Stomach (tissue), 9 donors: ENCODE data around the gene CACNA1G. TPM values are rescaled to one million over a fixed set of nuclear protein-coding genes. Genes with fewer than 3 reads are reported as not detected.

ENCODE experiments used
- DNase-seq, 2 donors: peaks; one replicate each; pipeline versions ENCODE4 v3.0.0 to v3.0.0-alpha.2; 2013 to 2019
- H3K27ac ChIP-seq, 5 donors: fragments of 200-600 bp in 4 of 5; sonication (generic) in 4 of 5; one replicate each; pipeline ENCODE4 v1.5.1; 2013 to 2019; ENCODE audit warnings: mild to moderate bottlenecking in 1 of 5, moderate library complexity in 1 of 5
- H3K27me3 ChIP-seq, 3 donors: fragments of 200-600 bp; sonication (generic); one replicate each; pipeline ENCODE4 v1.5.1; 2017 to 2019; ENCODE audit warnings: mixed run types in 1 of 3
- H3K36me3 ChIP-seq, 4 donors: fragments of 200-600 bp; sonication (generic); 1 replicate in 3 of 4; 2 replicates in 1 of 4; pipeline ENCODE4 v1.5.1; 2016 to 2019
- H3K4me1 ChIP-seq, 4 donors: fragments of 200-600 bp; sonication (generic); one replicate each; pipeline ENCODE4 v1.5.1; 2016 to 2019
- H3K4me3 ChIP-seq, 4 donors: fragments of 200-600 bp; sonication (generic) in 3 of 4; one replicate each; pipeline ENCODE4 v1.5.1; 2016 to 2019; ENCODE audit warnings: mild to moderate bottlenecking in 1 of 4
- H3K9me3 ChIP-seq, 4 donors: fragments of 200-600 bp; sonication (generic); one replicate each; pipeline ENCODE4 v1.5.1; 2016 to 2019
- EP300 ChIP-seq: sonication (generic); formaldehyde crosslinking; IDR thresholded peaks from one replicate; pipeline ENCODE4 v1.6.1; 2017; ENCODE audit warnings: antibody characterized with exemption
- POLR2A ChIP-seq, 4 donors: fragments of 450-650 bp; IDR thresholded peaks; one replicate each; pipeline ENCODE4 v1.6.1; 2016; ENCODE audit warnings: antibody characterized with exemption in 4 of 4, control low read depth in 2 of 4, mild to moderate bottlenecking in 1 of 4, moderate library complexity in 1 of 4
- POLR2AphosphoS5 ChIP-seq, 3 donors: sonication (generic); formaldehyde crosslinking; IDR thresholded peaks; one replicate each; pipeline ENCODE4 v1.6.1; 2016; ENCODE audit warnings: antibody characterized with exemption in 3 of 3
- WGBS, 5 donors: extraction: QIAGEN DNeasy Blood & Tissue Kit in 3 of 5; methylation state at CpG; one replicate each; pipeline versions ENCODE4 v1.1.5 to v1.1.7; 2013 to 2018; 5-methylcytosine and 5-hydroxymethylcytosine counted together
- intact Hi-C: fragments of 100-400 bp; cut with DNase I; formaldehyde crosslinking; loops from one replicate; pipeline ENCODE4 v1.15.1; 2023; ENCODE audit warnings: low total_unique reads
- polyA plus RNA-seq, 3 donors: library from polyadenylated mRNA; stranded (reverse); fragments of 200-250 nt; gene quantifications; one replicate each; pipeline ENCODE4 v1.2.3, GENCODE V29; 2013
- total RNA-seq, 5 donors: library from RNA; depleted of rRNA; stranded (reverse); fragments of >200 nt; gene quantifications; one replicate each; pipeline versions ENCODE4 v1.1.0 to v1.2.3, GENCODE V29; 2014 to 2016
- TF ChIP-seq, protein P1 (sequence below), 7 experiments: fragments of 450-650 bp in 4 of 7; fragments of 200-600 bp in 3 of 7; sonication (generic) in 3 of 7; IDR thresholded peaks; one replicate each; pipeline ENCODE4 v1.5.1; 2016 to 2019; ENCODE audit warnings: antibody characterized with exemption in 7 of 7, control low read depth in 2 of 7, mild to moderate bottlenecking in 1 of 7
- donor health status: healthy with polysubstance abuse.
- donor health status: Bipolar disorder and iron deficiency.
- donor health status: healthy.

Gene CACNA1G
- total and polyA plus RNA-seq, 8 donors = 0.06 to 3.7 (median 1.1) TPM; not detected in 4

DNA sequence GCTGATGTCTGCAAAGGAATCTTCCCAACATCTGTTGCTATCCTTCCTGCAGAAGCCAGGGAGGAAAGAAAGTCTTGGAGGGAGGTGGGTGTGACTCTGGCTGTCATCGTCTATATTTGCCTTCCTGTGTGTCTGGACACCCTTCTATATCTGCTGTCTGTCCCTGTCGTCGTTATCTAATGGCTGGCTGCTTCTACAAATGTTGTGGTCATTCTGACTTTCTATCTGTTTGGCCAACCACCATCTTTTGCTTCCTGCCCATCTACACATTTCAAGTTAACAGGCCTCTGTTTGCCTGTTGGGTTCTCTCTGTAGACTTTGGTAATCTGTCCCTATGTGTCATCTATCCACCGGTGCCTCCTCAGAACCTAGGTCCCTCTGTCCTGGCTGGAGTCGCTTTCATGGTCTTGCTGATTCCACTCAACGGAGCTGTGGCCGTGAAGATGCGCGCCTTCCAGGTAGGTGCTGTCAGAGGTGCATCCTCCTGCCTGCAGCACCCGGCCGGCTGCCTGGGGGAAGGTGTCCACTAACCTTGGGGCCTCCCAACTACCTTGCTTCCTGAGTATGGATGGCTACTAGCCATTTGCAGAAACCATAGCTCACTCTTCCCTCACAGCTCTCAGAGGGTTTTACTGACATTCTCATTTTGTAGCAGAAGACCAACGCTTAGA lies 104.4 kb downstream of the CACNA1G start:
- Histone ChIP-seq H3K27ac (no peak overlapping the region), H3K27me3 (no peaks in the 10 kb centered on the region), H3K9me3 (no peaks in the 10 kb centered on the region), H3K36me3 (peaks cover 0 to 22% (median 4%) of the 10 kb centered on the region in 4 donors), H3K4me1 (peaks cover 24 to 41% (median 26%) of the 10 kb centered on the region in 4 donors), H3K4me3 (no peak overlapping the region)
- 83 to 89% (median 87%) methylated on average over 12 of the region's 12 CpGs for WGBS, 5 donors
- intact Hi-C loops = no loop called here
- TF ChIP-seq, protein P1, sequence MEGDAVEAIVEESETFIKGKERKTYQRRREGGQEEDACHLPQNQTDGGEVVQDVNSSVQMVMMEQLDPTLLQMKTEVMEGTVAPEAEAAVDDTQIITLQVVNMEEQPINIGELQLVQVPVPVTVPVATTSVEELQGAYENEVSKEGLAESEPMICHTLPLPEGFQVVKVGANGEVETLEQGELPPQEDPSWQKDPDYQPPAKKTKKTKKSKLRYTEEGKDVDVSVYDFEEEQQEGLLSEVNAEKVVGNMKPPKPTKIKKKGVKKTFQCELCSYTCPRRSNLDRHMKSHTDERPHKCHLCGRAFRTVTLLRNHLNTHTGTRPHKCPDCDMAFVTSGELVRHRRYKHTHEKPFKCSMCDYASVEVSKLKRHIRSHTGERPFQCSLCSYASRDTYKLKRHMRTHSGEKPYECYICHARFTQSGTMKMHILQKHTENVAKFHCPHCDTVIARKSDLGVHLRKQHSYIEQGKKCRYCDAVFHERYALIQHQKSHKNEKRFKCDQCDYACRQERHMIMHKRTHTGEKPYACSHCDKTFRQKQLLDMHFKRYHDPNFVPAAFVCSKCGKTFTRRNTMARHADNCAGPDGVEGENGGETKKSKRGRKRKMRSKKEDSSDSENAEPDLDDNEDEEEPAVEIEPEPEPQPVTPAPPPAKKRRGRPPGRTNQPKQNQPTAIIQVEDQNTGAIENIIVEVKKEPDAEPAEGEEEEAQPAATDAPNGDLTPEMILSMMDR (IDR thresholded peaks at IDR 0.05) = no peak
- no peak for TF ChIP-seq EP300
- DNase-seq = no peak

DNA sequence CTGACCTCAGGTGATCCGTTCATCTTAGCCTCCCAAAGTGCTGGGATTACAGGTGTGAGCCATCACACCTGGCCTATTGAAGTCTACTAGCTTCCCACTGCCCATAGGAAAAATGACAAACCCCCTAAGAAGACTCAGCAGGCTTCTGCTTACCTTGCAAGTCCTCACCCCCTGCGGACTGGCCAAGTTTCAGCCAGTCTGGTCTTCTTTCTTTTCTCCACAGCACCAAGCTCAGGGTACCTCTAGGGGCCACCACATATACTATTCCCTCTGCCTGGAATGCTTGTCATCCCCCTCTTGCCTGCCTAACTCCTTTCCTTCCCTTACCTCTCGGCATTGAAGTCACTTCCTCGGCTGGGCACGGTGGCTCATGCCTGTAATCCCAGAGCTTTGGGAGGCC lies 105.3 kb downstream of the CACNA1G start:
- Histone ChIP-seq H3K27ac (no peak overlapping the region), H3K36me3 (peaks cover 0 to 22% (median 5%) of the 10 kb centered on the region in 4 donors), H3K4me1 (peaks cover 14 to 33% (median 17%) of the 10 kb centered on the region in 4 donors), H3K4me3 (no peak overlapping the region), H3K27me3 (no peaks in the 10 kb centered on the region), H3K9me3 (no peaks in the 10 kb centered on the region)
- intact Hi-C loops = no loop called here
- 73 to 92% (median 86%) methylated on average over 5 of the region's 5 CpGs for WGBS, 5 donors
- no peak for DNase-seq
- TF ChIP-seq POLR2AphosphoS5 (IDR thresholded peaks at IDR 0.05) (no peak), POLR2A (IDR thresholded peaks at IDR 0.05) (no peak), EP300 (no peak)
- TF ChIP-seq, protein P1 (IDR thresholded peaks at IDR 0.05) = no peak

DNA sequence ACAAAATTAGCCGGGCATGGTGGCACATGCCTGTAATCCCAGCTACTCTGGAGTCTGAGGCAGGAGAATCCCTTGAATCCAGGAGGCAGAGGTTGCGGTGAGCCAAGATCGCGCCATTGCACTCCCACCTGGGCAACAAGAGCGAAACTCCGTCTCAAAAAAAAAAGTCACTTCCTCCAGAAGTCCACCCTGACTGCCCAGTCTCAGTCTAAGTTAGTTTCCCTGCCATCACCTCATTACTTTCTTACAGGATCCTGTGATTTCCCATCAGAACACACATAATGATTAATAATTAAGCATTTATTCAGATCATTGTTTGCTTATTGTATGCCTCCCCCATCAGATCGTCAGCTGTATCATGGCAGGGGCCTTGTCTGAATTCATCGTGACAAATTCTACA lies 105.8 kb downstream of the CACNA1G start:
- Histone ChIP-seq H3K27ac (no peak overlapping the region), H3K27me3 (no peaks in the 10 kb centered on the region), H3K36me3 (peaks cover 0 to 22% (median 5%) of the 10 kb centered on the region in 4 donors), H3K9me3 (no peaks in the 10 kb centered on the region), H3K4me3 (no peak overlapping the region), H3K4me1 (peaks cover 10 to 33% (median 12%) of the 10 kb centered on the region in 4 donors)
- intact Hi-C loops = no loop called here
- TF ChIP-seq POLR2A (IDR thresholded peaks at IDR 0.05) (no peak), POLR2AphosphoS5 (IDR thresholded peaks at IDR 0.05) (no peak), EP300 (no peak)
- TF ChIP-seq, protein P1 (IDR thresholded peaks at IDR 0.05) = no peak
- WGBS, 5 donors = 91 to 94% (median 93%) methylated on average over 8 of the region's 8 CpGs
- no peak for DNase-seq

DNA sequence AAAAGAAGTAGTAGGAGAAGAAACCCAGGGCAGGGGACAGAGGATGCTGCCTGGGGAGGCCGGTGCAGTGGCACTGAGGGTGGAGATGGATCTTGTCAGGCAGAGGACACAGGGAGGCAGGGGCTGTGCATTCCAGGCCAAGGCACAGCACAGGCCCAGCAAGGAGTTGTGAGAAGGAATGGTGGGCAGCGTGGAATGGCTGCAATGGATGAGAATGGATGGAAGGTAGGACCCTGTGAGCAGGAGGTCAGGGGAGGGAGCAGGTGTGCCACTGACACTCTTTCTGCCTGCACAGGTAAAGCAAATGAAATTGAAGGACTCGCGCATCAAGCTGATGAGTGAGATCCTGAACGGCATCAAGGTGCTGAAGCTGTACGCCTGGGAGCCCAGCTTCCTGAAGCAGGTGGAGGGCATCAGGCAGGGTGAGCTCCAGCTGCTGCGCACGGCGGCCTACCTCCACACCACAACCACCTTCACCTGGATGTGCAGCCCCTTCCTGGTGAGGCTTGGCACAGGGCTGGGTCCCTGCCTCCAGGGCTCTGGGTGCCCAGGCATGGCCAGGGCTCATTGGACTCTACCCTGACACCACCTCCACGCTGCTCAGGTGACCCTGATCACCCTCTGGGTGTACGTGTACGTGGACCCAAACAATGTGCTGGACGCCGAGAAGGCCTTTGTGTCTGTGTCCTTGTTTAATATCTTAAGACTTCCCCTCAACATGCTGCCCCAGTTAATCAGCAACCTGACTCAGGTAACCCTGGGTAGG lies 106.9 kb downstream of the CACNA1G start:
- H3K4me3 ChIP-seq = no peak overlapping the region
- 87 to 90% (median 89%) methylated on average over 13 to 14 of the region's 14 CpGs for WGBS, 5 donors
- TF ChIP-seq POLR2AphosphoS5 (IDR thresholded peaks at IDR 0.05) = no peak
- peaks cover 0 to 23% (median under 1%) of the 10 kb centered on the region in 4 donors for H3K4me1 ChIP-seq
- H3K27me3 ChIP-seq = no peaks in the 10 kb centered on the region
- peak overlapping the region in 1 of 5 donors; percentile 1 for H3K27ac ChIP-seq
- no peak for DNase-seq
- no peaks in the 10 kb centered on the region for H3K9me3 ChIP-seq
- intact Hi-C loops = no loop called here
- peaks cover 0 to 22% (median 7%) of the 10 kb centered on the region in 4 donors for H3K36me3 ChIP-seq
